Right lobe of liver (tissue), 4 donors: ENCODE results near the gene HBZ.

Source experiments
- CTCF ChIP-seq, 4 donors: fragments of 200-600 bp in 3 of 4; fragments of 450-650 bp in 1 of 4; IDR thresholded peaks; one replicate each; pipeline versions ENCODE4 v1.5.1 to v1.8.0; 2016 to 2022; ENCODE audit warnings: antibody characterized with exemption in 4 of 4, mild to moderate bottlenecking in 2 of 4
- POLR2A ChIP-seq: fragments of 450-650 bp; IDR thresholded peaks from one replicate; pipeline ENCODE4 v1.6.1; 2017; ENCODE audit warnings: antibody characterized with exemption, mild to moderate bottlenecking
- donor health status: DM: no; HTN: no; CAD: no.
- donor health status: DM: no; HTN: no; CAD: no.
- donor health status: DM: no; HTN: yes; CAD: no.

DNA sequence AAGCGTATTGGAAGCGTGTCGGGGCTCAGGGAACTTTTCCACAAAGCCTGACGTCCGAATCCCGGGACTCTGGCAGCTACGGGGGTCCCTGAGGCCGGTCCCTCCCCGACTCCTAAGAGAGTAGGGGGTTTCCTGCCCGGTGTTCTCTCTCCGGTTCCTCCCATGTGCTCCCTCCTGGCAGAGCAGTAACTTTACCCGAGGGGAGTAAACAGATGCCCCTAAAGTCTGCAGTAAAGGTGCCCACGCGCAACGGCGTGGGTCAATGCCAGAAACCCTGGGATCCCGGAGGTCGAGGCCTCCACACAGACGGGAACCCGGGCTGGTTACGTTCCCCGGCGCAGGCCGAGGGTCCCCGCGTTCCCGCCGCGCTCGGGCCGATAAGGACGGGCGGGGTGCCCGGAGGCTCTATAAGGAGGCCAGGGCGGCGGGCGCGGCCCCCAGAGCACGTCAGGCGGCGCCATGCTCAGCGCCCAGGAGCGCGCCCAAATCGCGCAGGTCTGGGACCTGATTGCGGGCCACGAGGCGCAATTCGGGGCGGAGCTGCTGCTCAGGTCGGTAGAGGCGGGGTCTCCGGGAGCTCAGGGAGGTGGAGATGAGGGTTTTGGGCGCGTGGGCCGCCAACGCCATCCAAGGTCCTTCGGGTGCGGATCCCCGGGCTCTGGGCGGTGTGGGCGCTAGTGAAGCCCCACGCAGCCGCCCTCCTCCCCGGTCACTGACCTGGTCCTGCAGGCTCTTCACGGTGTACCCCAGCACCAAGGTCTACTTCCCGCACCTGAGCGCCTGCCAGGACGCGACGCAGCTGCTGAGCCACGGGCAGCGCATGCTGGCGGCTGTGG, 13.3 kb downstream of the HBZ start, which contains the start of gene HBM:
- TF ChIP-seq POLR2A (no peak), CTCF (IDR thresholded peaks at IDR 0.05) (no peak)
